HUES48 (cell line): ENCODE results near the gene ATP2B3.

Source experiments
- H3K27ac ChIP-seq: one replicate; pipeline ENCODE4 v1.7.0; 2013; ENCODE audit warnings: low read depth, low read length, inconsistent platforms
- H3K27me3 ChIP-seq: 2 replicates; pipeline ENCODE4 v1.6.1; 2013; ENCODE audit warnings: mild to moderate bottlenecking, low read length; ENCODE audit not compliant: control insufficient read depth, insufficient read depth
- H3K36me3 ChIP-seq: 2 replicates; pipeline ENCODE4 v1.6.1; 2013; ENCODE audit warnings: low read length; ENCODE audit not compliant: control insufficient read depth, insufficient read depth
- H3K4me1 ChIP-seq: 2 replicates; pipeline ENCODE4 v1.6.1; 2013; ENCODE audit warnings: mild to moderate bottlenecking, low read length; ENCODE audit not compliant: control insufficient read depth, insufficient read depth
- H3K4me3 ChIP-seq: 2 replicates; pipeline ENCODE4 v1.5.1; 2013; ENCODE audit warnings: mild to moderate bottlenecking, low read depth, low read length
- H3K9ac ChIP-seq: 2 replicates; pipeline ENCODE4 v1.6.1; 2013; ENCODE audit warnings: mild to moderate bottlenecking, low read depth, low read length, moderate library complexity
- H3K9me3 ChIP-seq: 2 replicates; pipeline ENCODE4 v1.6.1; 2013; ENCODE audit warnings: low read length; ENCODE audit not compliant: control insufficient read depth, insufficient read depth

The ATP2B3 gene

GRCh38 chrX:153498453-153498852 lies 19.0 kb upstream of the ATP2B3 start:
- Histone ChIP-seq H3K27me3 (no peaks in the 10 kb centered on the region), H3K4me1 (no peaks in the 10 kb centered on the region), H3K4me3 (no peak overlapping the region), H3K9me3 (peaks cover 37% of the 10 kb centered on the region), H3K9ac (no peak overlapping the region), H3K27ac (no peak overlapping the region), H3K36me3 (no peaks in the 10 kb centered on the region)

GRCh38 chrX:153499341-153499740 lies 18.1 kb upstream of the ATP2B3 start:
- H3K27me3 ChIP-seq = no peaks in the 10 kb centered on the region
- H3K36me3 ChIP-seq = no peaks in the 10 kb centered on the region
- H3K27ac ChIP-seq = no peak overlapping the region
- no peaks in the 10 kb centered on the region for H3K4me1 ChIP-seq
- H3K4me3 ChIP-seq = no peak overlapping the region
- H3K9me3 ChIP-seq = peaks cover 35% of the 10 kb centered on the region
- H3K9ac ChIP-seq = no peak overlapping the region

GRCh38 chrX:153499876-153500275 lies 17.6 kb upstream of the ATP2B3 start:
- no peak overlapping the region for H3K9ac ChIP-seq
- peaks cover 40% of the 10 kb centered on the region for H3K9me3 ChIP-seq
- H3K27ac ChIP-seq = no peak overlapping the region
- H3K27me3 ChIP-seq = no peaks in the 10 kb centered on the region
- H3K36me3 ChIP-seq = no peaks in the 10 kb centered on the region
- H3K4me1 ChIP-seq = no peaks in the 10 kb centered on the region
- H3K4me3 ChIP-seq = no peak overlapping the region

- Histone ChIP-seq H3K27ac (no peak overlapping the region), H3K27me3 (no peaks in the 10 kb centered on the region), H3K4me1 (no peaks in the 10 kb centered on the region), H3K9ac (no peak overlapping the region), H3K9me3 (peaks cover 41% of the 10 kb centered on the region), H3K36me3 (no peaks in the 10 kb centered on the region), H3K4me3 (no peak overlapping the region)
Measured at GRCh38 chrX:153500676-153501280, 16.7 kb upstream of the ATP2B3 start.

GRCh38 chrX:153501530-153501929 lies 15.9 kb upstream of the ATP2B3 start:
- Histone ChIP-seq H3K36me3 (no peaks in the 10 kb centered on the region), H3K9me3 (peaks cover 41% of the 10 kb centered on the region), H3K4me1 (no peaks in the 10 kb centered on the region), H3K4me3 (no peak overlapping the region), H3K27ac (no peak overlapping the region), H3K9ac (no peak overlapping the region), H3K27me3 (no peaks in the 10 kb centered on the region)

- no peak overlapping the region for H3K4me3 ChIP-seq
- H3K36me3 ChIP-seq = no peaks in the 10 kb centered on the region
- H3K27ac ChIP-seq = no peak overlapping the region
- H3K4me1 ChIP-seq = no peaks in the 10 kb centered on the region
- H3K27me3 ChIP-seq = no peaks in the 10 kb centered on the region
- no peak overlapping the region for H3K9ac ChIP-seq
- peaks cover 41% of the 10 kb centered on the region for H3K9me3 ChIP-seq
Measured at GRCh38 chrX:153502131-153502530, 15.3 kb upstream of the ATP2B3 start.

- Histone ChIP-seq H3K4me1 (no peaks in the 10 kb centered on the region), H3K27me3 (no peaks in the 10 kb centered on the region), H3K4me3 (no peak overlapping the region), H3K36me3 (no peaks in the 10 kb centered on the region), H3K9ac (no peak overlapping the region), H3K27ac (no peak overlapping the region), H3K9me3 (peaks cover 46% of the 10 kb centered on the region)
Measured at GRCh38 chrX:153502796-153503195, 14.6 kb upstream of the ATP2B3 start.

- no peak overlapping the region for H3K4me3 ChIP-seq
- peaks cover 39% of the 10 kb centered on the region for H3K9me3 ChIP-seq
- no peak overlapping the region for H3K27ac ChIP-seq
- no peaks in the 10 kb centered on the region for H3K27me3 ChIP-seq
- H3K9ac ChIP-seq = no peak overlapping the region
- H3K36me3 ChIP-seq = no peaks in the 10 kb centered on the region
- H3K4me1 ChIP-seq = no peaks in the 10 kb centered on the region
Measured at GRCh38 chrX:153504445-153505016, 12.9 kb upstream of the ATP2B3 start.

GRCh38 chrX:153505361-153505760 lies 12.1 kb upstream of the ATP2B3 start:
- Histone ChIP-seq H3K9ac (no peak overlapping the region), H3K9me3 (peaks cover 36% of the 10 kb centered on the region), H3K27me3 (no peaks in the 10 kb centered on the region), H3K36me3 (no peaks in the 10 kb centered on the region), H3K4me3 (no peak overlapping the region), H3K4me1 (no peaks in the 10 kb centered on the region), H3K27ac (no peak overlapping the region)

- Histone ChIP-seq H3K4me1 (no peaks in the 10 kb centered on the region), H3K36me3 (no peaks in the 10 kb centered on the region), H3K27ac (no peak overlapping the region), H3K9ac (no peak overlapping the region), H3K9me3 (peaks cover 39% of the 10 kb centered on the region), H3K4me3 (no peak overlapping the region), H3K27me3 (no peaks in the 10 kb centered on the region)
Measured at GRCh38 chrX:153507484-153508178, 9.8 kb upstream of the ATP2B3 start.

- no peak overlapping the region for H3K9ac ChIP-seq
- no peak overlapping the region for H3K4me3 ChIP-seq
- H3K27ac ChIP-seq = no peak overlapping the region
- no peaks in the 10 kb centered on the region for H3K4me1 ChIP-seq
- no peaks in the 10 kb centered on the region for H3K36me3 ChIP-seq
- H3K9me3 ChIP-seq = peaks cover 54% of the 10 kb centered on the region
- no peaks in the 10 kb centered on the region for H3K27me3 ChIP-seq
Measured at GRCh38 chrX:153509592-153509991, 7.8 kb upstream of the ATP2B3 start.
